GM12873 (cell line): Measurements from ENCODE around the gene PCYT1B.

Experiments
- TF ChIP-seq, protein P1 (sequence below): IDR thresholded peaks from 2 replicates; pipeline ENCODE4 v1.5.1; 2012; ENCODE audit warnings: low read depth, mild to moderate bottlenecking, moderate library complexity, low read length, control low read depth; ENCODE audit not compliant: insufficient read depth; ENCODE audit errors: missing control alignments

Gene PCYT1B

GRCh38 chrX:24525455-24525854 lies 121.7 kb downstream of the PCYT1B start:
- TF ChIP-seq, protein P1, sequence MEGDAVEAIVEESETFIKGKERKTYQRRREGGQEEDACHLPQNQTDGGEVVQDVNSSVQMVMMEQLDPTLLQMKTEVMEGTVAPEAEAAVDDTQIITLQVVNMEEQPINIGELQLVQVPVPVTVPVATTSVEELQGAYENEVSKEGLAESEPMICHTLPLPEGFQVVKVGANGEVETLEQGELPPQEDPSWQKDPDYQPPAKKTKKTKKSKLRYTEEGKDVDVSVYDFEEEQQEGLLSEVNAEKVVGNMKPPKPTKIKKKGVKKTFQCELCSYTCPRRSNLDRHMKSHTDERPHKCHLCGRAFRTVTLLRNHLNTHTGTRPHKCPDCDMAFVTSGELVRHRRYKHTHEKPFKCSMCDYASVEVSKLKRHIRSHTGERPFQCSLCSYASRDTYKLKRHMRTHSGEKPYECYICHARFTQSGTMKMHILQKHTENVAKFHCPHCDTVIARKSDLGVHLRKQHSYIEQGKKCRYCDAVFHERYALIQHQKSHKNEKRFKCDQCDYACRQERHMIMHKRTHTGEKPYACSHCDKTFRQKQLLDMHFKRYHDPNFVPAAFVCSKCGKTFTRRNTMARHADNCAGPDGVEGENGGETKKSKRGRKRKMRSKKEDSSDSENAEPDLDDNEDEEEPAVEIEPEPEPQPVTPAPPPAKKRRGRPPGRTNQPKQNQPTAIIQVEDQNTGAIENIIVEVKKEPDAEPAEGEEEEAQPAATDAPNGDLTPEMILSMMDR = no peak

DNA sequence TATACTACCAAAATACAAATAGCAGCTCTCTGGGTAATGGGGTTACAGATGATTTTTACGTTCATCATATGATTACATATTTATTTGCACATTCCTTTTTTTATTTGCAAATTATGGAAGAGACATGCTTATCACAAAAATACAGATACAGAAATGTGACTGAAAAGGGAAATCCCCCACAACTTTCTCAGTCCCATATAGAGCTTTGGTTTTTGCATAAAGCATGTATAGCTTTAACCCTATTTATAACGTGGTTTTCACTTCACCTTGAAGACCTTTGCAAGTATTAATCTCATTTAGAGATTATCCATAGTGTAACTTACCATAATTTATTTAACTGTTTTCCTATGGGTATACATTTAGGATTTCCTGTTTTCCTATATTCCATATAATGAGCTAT lies 126.7 kb downstream of the PCYT1B start:
- TF ChIP-seq, protein P1 = no peak

DNA sequence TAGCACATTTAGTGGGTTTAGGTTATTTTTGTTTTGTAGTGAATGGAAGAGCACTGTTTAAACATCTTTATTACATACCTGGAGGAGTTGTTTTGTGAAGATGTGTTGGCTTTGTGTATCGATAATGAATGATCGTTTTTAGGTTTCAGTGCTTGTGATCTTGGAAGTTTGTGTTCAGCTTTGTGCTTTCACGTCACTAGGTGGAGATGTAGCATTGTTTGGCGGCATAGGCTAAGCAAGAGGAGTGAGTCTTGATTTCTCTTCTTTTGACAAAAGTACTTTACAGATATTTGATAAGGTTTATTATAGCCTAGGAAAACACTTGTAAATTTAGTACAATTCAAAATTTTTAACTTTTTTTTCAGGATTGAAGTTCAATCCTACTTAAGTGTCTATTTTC lies 131.7 kb downstream of the PCYT1B start:
- TF ChIP-seq, protein P1 = no peak

- TF ChIP-seq, protein P1 = no peak
Measured at GRCh38 chrX:24513416-24513815, 133.7 kb downstream of the PCYT1B start.

DNA sequence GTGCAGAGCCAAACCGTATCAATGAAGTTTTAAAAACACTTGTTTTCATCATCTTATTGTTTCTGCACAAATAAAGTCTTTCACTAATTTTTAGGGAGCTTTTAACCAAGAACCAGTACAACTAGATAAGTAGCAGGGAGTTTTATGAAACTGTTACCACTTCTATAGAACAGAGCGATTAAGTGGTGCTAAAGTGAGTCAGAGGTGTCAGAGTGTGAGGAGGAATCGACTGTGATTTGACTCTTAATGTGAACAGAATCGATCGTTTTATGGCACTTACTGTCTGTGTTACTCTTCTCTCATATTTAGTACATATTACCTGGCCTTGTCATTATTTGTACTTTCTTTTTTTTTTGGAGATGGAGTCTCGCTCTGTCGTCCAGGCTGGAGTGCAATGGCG lies 138.8 kb downstream of the PCYT1B start:
- TF ChIP-seq, protein P1 = no peak
